H9 (cell line): ENCODE measurements around the gene NR1I2. TPM values are rescaled to one million over a fixed set of nuclear protein-coding genes. Genes with fewer than 3 reads are reported as not detected.

ENCODE experiments used
- DNase-seq: peaks from one replicate; pipeline ENCODE4 v3.0.0-alpha.2; 2017
- H2AFZ ChIP-seq: one replicate; pipeline ENCODE4 v1.6.1; 2013; ENCODE audit warnings: mild to moderate bottlenecking, low read length, control low read depth, moderate library complexity
- H2AK5ac ChIP-seq: 2 replicates; pipeline ENCODE4 v1.6.1; 2013; ENCODE audit warnings: low read length, control low read depth, mixed read lengths; ENCODE audit not compliant: insufficient read length
- H2BK120ac ChIP-seq: one replicate; pipeline ENCODE4 v1.6.1; 2013; ENCODE audit warnings: low read depth, mild to moderate bottlenecking, low read length, control low read depth, inconsistent platforms; ENCODE audit not compliant: poor library complexity, severe bottlenecking
- H2BK12ac ChIP-seq: 2 replicates; pipeline ENCODE4 v1.6.1; 2013; ENCODE audit warnings: low read length, control low read depth, mixed read lengths, low read depth; ENCODE audit not compliant: insufficient read length
- H2BK15ac ChIP-seq: 2 replicates; pipeline ENCODE4 v1.6.1; 2013; ENCODE audit warnings: low read depth, low read length, control low read depth
- H2BK20ac ChIP-seq: one replicate; pipeline ENCODE4 v1.6.1; 2013; ENCODE audit warnings: low read depth, mild to moderate bottlenecking, low read length, control low read depth, inconsistent platforms; ENCODE audit not compliant: poor library complexity, severe bottlenecking
- H2BK5ac ChIP-seq: 2 replicates; pipeline ENCODE4 v1.6.1; 2013; ENCODE audit warnings: low read length, control low read depth, mixed read lengths; ENCODE audit not compliant: insufficient read length
- H3K14ac ChIP-seq: 2 replicates; pipeline ENCODE4 v1.6.1; 2013; ENCODE audit warnings: low read length, control low read depth; ENCODE audit not compliant: insufficient read depth
- H3K18ac ChIP-seq: 2 replicates; pipeline ENCODE4 v1.6.1; 2013; ENCODE audit warnings: low read depth, mild to moderate bottlenecking, mixed read lengths, low read length, control low read depth; ENCODE audit not compliant: insufficient read length
- H3K23ac ChIP-seq: 2 replicates; pipeline ENCODE4 v1.6.1; 2013; ENCODE audit warnings: low read length, control low read depth, mixed read lengths, low read depth; ENCODE audit not compliant: insufficient read length
- H3K23me2 ChIP-seq: 2 replicates; pipeline ENCODE4 v1.6.1; 2013; ENCODE audit warnings: low read depth, mild to moderate bottlenecking, mixed read lengths, low read length, control low read depth; ENCODE audit not compliant: insufficient read length, poor library complexity, severe bottlenecking
- H3K27ac ChIP-seq: 2 replicates; pipeline ENCODE4 v1.5.1; 2013; ENCODE audit warnings: low read length, control low read depth, mixed read lengths, low read depth; ENCODE audit not compliant: insufficient read length
- H3K27me3 ChIP-seq: 2 replicates; pipeline ENCODE4 v1.6.1; 2013; ENCODE audit warnings: low read length, control low read depth, inconsistent platforms; ENCODE audit not compliant: insufficient read depth
- H3K4ac ChIP-seq: 2 replicates; pipeline ENCODE4 v1.6.1; 2013; ENCODE audit warnings: low read depth, mild to moderate bottlenecking, control low read depth, inconsistent platforms, low read length, moderate library complexity
- H3K4me1 ChIP-seq: 2 replicates; pipeline ENCODE4 v1.6.1; 2013; ENCODE audit warnings: low read length, control low read depth, inconsistent platforms; ENCODE audit not compliant: insufficient read depth
- H3K4me2 ChIP-seq: 2 replicates; pipeline ENCODE4 v1.6.1; 2013; ENCODE audit warnings: low read length, control low read depth, mixed read lengths; ENCODE audit not compliant: insufficient read length, insufficient read depth
- H3K56ac ChIP-seq: 2 replicates; pipeline ENCODE4 v1.6.1; 2013; ENCODE audit warnings: low read depth, mild to moderate bottlenecking, mixed read lengths, low read length, control low read depth; ENCODE audit not compliant: insufficient read length
- H3K79me1 ChIP-seq: 2 replicates; pipeline ENCODE4 v1.6.1; 2013; ENCODE audit warnings: low read depth, mild to moderate bottlenecking, moderate library complexity, low read length, control low read depth, inconsistent platforms; ENCODE audit not compliant: insufficient read depth, poor library complexity, severe bottlenecking
- H3K79me2 ChIP-seq: 2 replicates; pipeline ENCODE4 v1.6.1; 2013; ENCODE audit warnings: low read length, control low read depth, inconsistent platforms; ENCODE audit not compliant: insufficient read depth
- H3K9ac ChIP-seq: 2 replicates; pipeline ENCODE4 v1.6.1; 2013; ENCODE audit warnings: low read length, control low read depth, mixed read lengths; ENCODE audit not compliant: insufficient read length; ENCODE audit errors: extremely low read depth
- H3K9me3 ChIP-seq: one replicate; pipeline ENCODE4 v1.6.1; 2013; ENCODE audit warnings: low read depth, low read length, inconsistent platforms; ENCODE audit not compliant: control insufficient read depth
- H3T11ph ChIP-seq: one replicate; pipeline ENCODE4 v1.6.1; 2013; ENCODE audit warnings: mild to moderate bottlenecking, low read length, control low read depth, inconsistent platforms
- H4K20me1 ChIP-seq: one replicate; pipeline ENCODE4 v1.6.1; 2013; ENCODE audit not compliant: control insufficient read depth, insufficient read length, insufficient read depth
- H4K5ac ChIP-seq: 2 replicates; pipeline ENCODE4 v1.6.1; 2013; ENCODE audit warnings: low read depth, mild to moderate bottlenecking, mixed read lengths, low read length, control low read depth; ENCODE audit not compliant: insufficient read length
- H4K8ac ChIP-seq: replicated peaks from 2 replicates; pipeline ENCODE4 v1.6.1; 2013; ENCODE audit warnings: low read length, control low read depth, mixed read lengths, low read depth; ENCODE audit not compliant: insufficient read length
- H4K91ac ChIP-seq: 2 replicates; pipeline ENCODE4 v1.6.1; 2013; ENCODE audit warnings: low read depth, mild to moderate bottlenecking, moderate library complexity, mixed read lengths, low read length, control low read depth; ENCODE audit not compliant: insufficient read length
- H3K27ac Mint-ChIP-seq, 3 experiments: 2 replicates in 2 of 3; 3 replicates in 1 of 3; pipeline ENCODE4 v1.8.0; 2020 to 2021; ENCODE audit warnings: mixed read lengths in 3 of 3, mild to moderate bottlenecking in 1 of 3, moderate library complexity in 1 of 3
- H3K27me3 Mint-ChIP-seq: 2 replicates; pipeline ENCODE4 v1.8.0; 2021; ENCODE audit warnings: low read depth, mild to moderate bottlenecking, moderate library complexity, mixed read lengths
- H3K36me3 Mint-ChIP-seq, 3 experiments: 2 replicates in 2 of 3; 3 replicates in 1 of 3; pipeline ENCODE4 v1.8.0; 2020 to 2021; ENCODE audit warnings: low read depth in 3 of 3, mixed read lengths in 3 of 3; ENCODE audit not compliant: insufficient read depth in 1 of 3
- H3K4me1 Mint-ChIP-seq, 2 experiments: 2 replicates each; pipeline ENCODE4 v1.8.0; 2020; ENCODE audit warnings: mixed read lengths in 2 of 2
- H3K4me3 Mint-ChIP-seq, 2 experiments: 2 replicates in 1 of 2; 3 replicates in 1 of 2; pipeline ENCODE4 v1.8.0; 2020 to 2021; ENCODE audit warnings: mild to moderate bottlenecking in 2 of 2, mixed read lengths in 2 of 2, moderate library complexity in 1 of 2
- H3K9me3 Mint-ChIP-seq, 2 experiments: 2 replicates in 1 of 2; 3 replicates in 1 of 2; pipeline ENCODE4 v1.8.0; 2020; ENCODE audit warnings: mild to moderate bottlenecking in 2 of 2, mixed read lengths in 2 of 2, moderate library complexity in 1 of 2
- WGBS: extraction: QIAGEN DNeasy Blood & Tissue Kit; methylation state at CpG from one replicate; pipeline ENCODE4 v1.1.7; 2013; ENCODE audit warnings: missing lambda C conversion rate, low lambda C conversion rate, mixed read lengths; ENCODE audit not compliant: insufficient read length; ENCODE audit errors: extremely low coverage; 5-methylcytosine and 5-hydroxymethylcytosine counted together
- total RNA-seq: library from RNA; stranded (reverse); gene quantifications from 2 replicates; pipeline ENCODE4 v1.2.1, GENCODE V29; 2021
- TF ChIP-seq, protein P1 (sequence below): fragments of 200-600 bp; sonication (generic); conservative IDR thresholded peaks from 3 replicates; pipeline ENCODE4 v1.8.0; 2021; ENCODE audit warnings: antibody characterized with exemption, mild to moderate bottlenecking

Gene NR1I2
- total RNA-seq, 1 experiment from 2014 or later: not detected

- Histone ChIP-seq H3K18ac (no peak overlapping the region), H4K20me1 (no peaks in the 10 kb centered on the region), H2BK12ac (no peak overlapping the region), H3K79me2 (no peaks in the 10 kb centered on the region), H3K23me2 (no peaks in the 10 kb centered on the region), H3K79me1 (no peaks in the 10 kb centered on the region), H2BK120ac (no peak overlapping the region), H3K9me3 (no peaks in the 10 kb centered on the region), H2AK5ac (no peak overlapping the region), H3K56ac (no peak overlapping the region), H3K9ac (no peak overlapping the region), H2AFZ (no peak overlapping the region), H3K27me3 (no peaks in the 10 kb centered on the region), H3K27ac (no peak overlapping the region), H2BK20ac (no peak overlapping the region), H3K14ac (no peak overlapping the region), H3K4me2 (no peak overlapping the region), H2BK15ac (no peak overlapping the region), H3K4me1 (no peaks in the 10 kb centered on the region), H4K91ac (no peak overlapping the region), H3K4ac (no peak overlapping the region), H4K8ac (no peak overlapping the region), H3T11ph (no peak overlapping the region), H3K23ac (no peak overlapping the region), H2BK5ac (no peak overlapping the region), H4K5ac (no peak overlapping the region)
- Mint-ChIP-seq H3K4me1 (no peaks in the 10 kb centered on the region), H3K9me3 (peaks cover 5 to 11% of the 10 kb centered on the region in 2 experiments; a peak in 4 of 5 replicates), H3K27ac (no peak overlapping the region), H3K27me3 (no peaks in the 10 kb centered on the region), H3K4me3 (no peak overlapping the region), H3K36me3 (peaks cover 35 to 38% (median 36%) of the 10 kb centered on the region in 3 experiments)
- no peak for DNase-seq
- whole genome bisulfite sequencing: no CpG with 5 or more reads among the region's 2 CpGs
- TF ChIP-seq, protein P1, sequence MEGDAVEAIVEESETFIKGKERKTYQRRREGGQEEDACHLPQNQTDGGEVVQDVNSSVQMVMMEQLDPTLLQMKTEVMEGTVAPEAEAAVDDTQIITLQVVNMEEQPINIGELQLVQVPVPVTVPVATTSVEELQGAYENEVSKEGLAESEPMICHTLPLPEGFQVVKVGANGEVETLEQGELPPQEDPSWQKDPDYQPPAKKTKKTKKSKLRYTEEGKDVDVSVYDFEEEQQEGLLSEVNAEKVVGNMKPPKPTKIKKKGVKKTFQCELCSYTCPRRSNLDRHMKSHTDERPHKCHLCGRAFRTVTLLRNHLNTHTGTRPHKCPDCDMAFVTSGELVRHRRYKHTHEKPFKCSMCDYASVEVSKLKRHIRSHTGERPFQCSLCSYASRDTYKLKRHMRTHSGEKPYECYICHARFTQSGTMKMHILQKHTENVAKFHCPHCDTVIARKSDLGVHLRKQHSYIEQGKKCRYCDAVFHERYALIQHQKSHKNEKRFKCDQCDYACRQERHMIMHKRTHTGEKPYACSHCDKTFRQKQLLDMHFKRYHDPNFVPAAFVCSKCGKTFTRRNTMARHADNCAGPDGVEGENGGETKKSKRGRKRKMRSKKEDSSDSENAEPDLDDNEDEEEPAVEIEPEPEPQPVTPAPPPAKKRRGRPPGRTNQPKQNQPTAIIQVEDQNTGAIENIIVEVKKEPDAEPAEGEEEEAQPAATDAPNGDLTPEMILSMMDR: no peak
Measured at GRCh38 chr3:119862616-119863015, 80.7 kb downstream of the NR1I2 start.
